ENCODE measurements around the gene THAP8. TPM values are rescaled to one million over a fixed set of nuclear protein-coding genes. Genes with fewer than 3 reads are reported as not detected.

Gene THAP8
- total and polyA plus RNA-seq, 2 of the 13 experiments (the other 11 are each of a cell fraction or from before 2014, with no cell fraction given): 1.7 to 3.7 TPM

GRCh38 chr19:35995048-35995993 is 58.8 kb downstream of the THAP8 start, which contains the start of gene SDHAF1 (continued):
- no peak for TF ChIP-seq TP53 (CRISPR knock-in tag; conservative IDR thresholded peaks at IDR 0.05)
- TF ChIP-seq ZNF790 (CRISPR knock-in tag; IDR thresholded peaks at IDR 0.05; ENCODE audit: borderline replicate concordance): peak; percentile 87; the same call in 1 of the 2 replicates
- peak; percentile 85 for TF ChIP-seq PHF20 (CRISPR knock-in tag; IDR thresholded peaks at IDR 0.05)
- TF ChIP-seq ZBTB8A (CRISPR knock-in tag; IDR thresholded peaks at IDR 0.05; ENCODE audit: borderline replicate concordance, low read depth): no peak
- TF ChIP-seq TEAD2 (CRISPR knock-in tag; IDR thresholded peaks at IDR 0.05): no peak
- TF ChIP-seq ZNF776 (CRISPR knock-in tag; IDR thresholded peaks at IDR 0.05): no peak; the same call in 1 of the 2 replicates
- peak; percentile 67; the same call in 1 of the 2 replicates for TF ChIP-seq TARDBP (CRISPR knock-in tag; IDR thresholded peaks at IDR 0.05)
- peak; percentile 86 for TF ChIP-seq CREM (IDR thresholded peaks at IDR 0.05)
- no peak for TF ChIP-seq CREM (CRISPR knock-in tag; IDR thresholded peaks at IDR 0.05)
- no peak for TF ChIP-seq POLR2AphosphoS2 (IDR thresholded peaks at IDR 0.05; ENCODE audit: low read depth, low read length)
- peak; percentile 84; the same call in 1 of the 2 replicates for TF ChIP-seq ZNF703 (CRISPR knock-in tag; IDR thresholded peaks at IDR 0.05; ENCODE audit: borderline replicate concordance)
- TF ChIP-seq ZNF879 (CRISPR knock-in tag; IDR thresholded peaks at IDR 0.05): 0 out of 2 replicates have a peak, but pooled peaks have one; percentile 84
- TF ChIP-seq ZNF75D (CRISPR knock-in tag; IDR thresholded peaks at IDR 0.05; ENCODE audit: borderline replicate concordance): no peak
- peak; percentile 85; the same call in 1 of the 2 replicates for TF ChIP-seq GMEB1 (CRISPR knock-in tag; IDR thresholded peaks at IDR 0.05; ENCODE audit: borderline replicate concordance)
- peak; percentile 23; the same call in 1 of the 2 replicates for TF ChIP-seq ZNF558 (CRISPR knock-in tag; IDR thresholded peaks at IDR 0.05; ENCODE audit: borderline replicate concordance)
- TF ChIP-seq CEBPG (CRISPR knock-in tag; IDR thresholded peaks at IDR 0.05): peak; percentile 97
- peak; percentile 91; the same call in 1 of the 2 replicates for TF ChIP-seq TFDP1 (CRISPR knock-in tag; IDR thresholded peaks at IDR 0.05; ENCODE audit: borderline replicate concordance)
- TF ChIP-seq ZNF136 (CRISPR knock-in tag; IDR thresholded peaks at IDR 0.05; ENCODE audit: low read depth): peak; percentile 94; the same call in 1 of the 2 replicates
- TF ChIP-seq SNAI1 (CRISPR knock-in tag; IDR thresholded peaks at IDR 0.05; ENCODE audit: borderline replicate concordance): no peak
- no peak for TF ChIP-seq ZNF597 (CRISPR knock-in tag; IDR thresholded peaks at IDR 0.05)
- peak; percentile 72; the same call in 1 of the 2 replicates for TF ChIP-seq ZNF280D (CRISPR knock-in tag; IDR thresholded peaks at IDR 0.05)
- 0 out of 2 replicates have a peak, but pooled peaks have one; percentile 28 for TF ChIP-seq KLF11 (CRISPR knock-in tag; IDR thresholded peaks at IDR 0.05)
